ENCODE data around the gene ARSG. TPM values are rescaled to one million over a fixed set of nuclear protein-coding genes. Genes with fewer than 3 reads are reported as not detected.

ARSG gene
- total and polyA plus RNA-seq, 2 of the 13 experiments (the other 11 are each of a cell fraction or from before 2014, with no cell fraction given), result 3.7 to 15.2 TPM

DNA sequence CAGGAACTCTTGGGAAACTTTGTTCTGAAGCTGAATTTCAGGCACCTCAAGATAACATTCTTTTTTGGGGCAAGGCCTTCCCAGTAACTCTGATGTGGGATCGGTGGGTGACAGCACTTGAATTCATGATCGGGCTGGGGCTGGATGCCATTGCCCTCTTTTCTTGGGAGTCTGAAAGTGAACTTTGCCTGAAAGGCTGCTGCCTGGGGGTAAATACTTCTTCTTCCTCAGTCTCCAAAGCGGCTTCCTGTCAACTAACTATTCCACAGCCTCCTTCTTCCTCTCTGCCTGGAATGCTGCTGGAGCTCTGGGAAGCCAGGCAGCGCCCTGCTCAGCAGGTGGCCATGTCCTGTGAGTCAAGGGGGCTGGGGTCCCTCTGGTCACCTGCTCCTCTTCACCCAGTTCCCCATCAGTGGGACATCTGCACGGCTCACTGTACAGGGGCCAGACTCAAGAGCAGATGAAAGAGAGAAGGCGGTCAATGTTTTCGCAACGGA lies 86.5 kb downstream of the ARSG start (continued):
- TF ChIP-seq, protein P1, sequence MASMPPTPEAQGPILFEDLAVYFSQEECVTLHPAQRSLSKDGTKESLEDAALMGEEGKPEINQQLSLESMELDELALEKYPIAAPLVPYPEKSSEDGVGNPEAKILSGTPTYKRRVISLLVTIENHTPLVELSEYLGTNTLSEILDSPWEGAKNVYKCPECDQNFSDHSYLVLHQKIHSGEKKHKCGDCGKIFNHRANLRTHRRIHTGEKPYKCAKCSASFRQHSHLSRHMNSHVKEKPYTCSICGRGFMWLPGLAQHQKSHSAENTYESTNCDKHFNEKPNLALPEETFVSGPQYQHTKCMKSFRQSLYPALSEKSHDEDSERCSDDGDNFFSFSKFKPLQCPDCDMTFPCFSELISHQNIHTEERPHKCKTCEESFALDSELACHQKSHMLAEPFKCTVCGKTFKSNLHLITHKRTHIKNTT (CRISPR knock-in tag; IDR thresholded peaks at IDR 0.05), result no peak
- TF ChIP-seq ZBTB33 (CRISPR knock-in tag; IDR thresholded peaks at IDR 0.05) (no peak), HOXA9 (CRISPR knock-in tag; IDR thresholded peaks at IDR 0.05; ENCODE audit: borderline replicate concordance) (no peak), EEA1 (CRISPR knock-in tag; IDR thresholded peaks at IDR 0.05; ENCODE audit: borderline replicate concordance) (no peak), HMGA1 (CRISPR knock-in tag; conservative IDR thresholded peaks at IDR 0.05) (no peak), CAMTA2 (CRISPR knock-in tag; IDR thresholded peaks at IDR 0.05; ENCODE audit: borderline replicate concordance) (no peak), NFKB2 (CRISPR knock-in tag; IDR thresholded peaks at IDR 0.05; ENCODE audit: borderline replicate concordance) (no peak; the same call in 1 of the 2 replicates), PCBP2 (optimal IDR thresholded peaks at IDR 0.05; ENCODE audit: low read depth, low read length, poor library complexity, severe bottlenecking) (no peak), KDM4B (CRISPR knock-in tag; IDR thresholded peaks at IDR 0.05) (no peak; the same call in 1 of the 2 replicates), ZNF7 (CRISPR knock-in tag; IDR thresholded peaks at IDR 0.05) (peak; percentile 98), TCF7 (IDR thresholded peaks at IDR 0.05; ENCODE audit: low read depth) (peak; percentile 81), ZNF296 (CRISPR knock-in tag; conservative IDR thresholded peaks at IDR 0.05) (no peak), ATAD3A (CRISPR knock-in tag; IDR thresholded peaks at IDR 0.05) (no peak), ZNF550 (CRISPR knock-in tag; IDR thresholded peaks at IDR 0.05; ENCODE audit: borderline replicate concordance) (peak; percentile 59; the same call in 1 of the 2 replicates), TAF15 (IDR thresholded peaks at IDR 0.05; ENCODE audit: low read depth, low read length, poor library complexity, severe bottlenecking) (no peak), ZNF792 (CRISPR knock-in tag; IDR thresholded peaks at IDR 0.05) (peak; percentile 80; the same call in 1 of the 2 replicates), ZNF232 (CRISPR knock-in tag; IDR thresholded peaks at IDR 0.05; ENCODE audit: borderline replicate concordance) (no peak), GTF3A (CRISPR knock-in tag; conservative IDR thresholded peaks at IDR 0.05) (no peak), NR2F6 (IDR thresholded peaks at IDR 0.05) (no peak; the same call in 1 of the 2 replicates), NR2F6 (CRISPR knock-in tag; IDR thresholded peaks at IDR 0.05) (no peak), RBAK (CRISPR knock-in tag; IDR thresholded peaks at IDR 0.05) (no peak), ZNF687 (CRISPR knock-in tag; IDR thresholded peaks at IDR 0.05) (no peak), TOPORS (CRISPR knock-in tag; IDR thresholded peaks at IDR 0.05) (no peak)
- TF ChIP-seq, protein P2, sequence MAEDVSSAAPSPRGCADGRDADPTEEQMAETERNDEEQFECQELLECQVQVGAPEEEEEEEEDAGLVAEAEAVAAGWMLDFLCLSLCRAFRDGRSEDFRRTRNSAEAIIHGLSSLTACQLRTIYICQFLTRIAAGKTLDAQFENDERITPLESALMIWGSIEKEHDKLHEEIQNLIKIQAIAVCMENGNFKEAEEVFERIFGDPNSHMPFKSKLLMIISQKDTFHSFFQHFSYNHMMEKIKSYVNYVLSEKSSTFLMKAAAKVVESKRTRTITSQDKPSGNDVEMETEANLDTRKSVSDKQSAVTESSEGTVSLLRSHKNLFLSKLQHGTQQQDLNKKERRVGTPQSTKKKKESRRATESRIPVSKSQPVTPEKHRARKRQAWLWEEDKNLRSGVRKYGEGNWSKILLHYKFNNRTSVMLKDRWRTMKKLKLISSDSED (CRISPR knock-in tag; IDR thresholded peaks at IDR 0.05), result no peak
